GM12878 (cell line): ENCODE results near the gene SLC19A1. TPM values are rescaled to one million over a fixed set of nuclear protein-coding genes. Genes with fewer than 3 reads are reported as not detected.

Experiments
- ATAC-seq: fragments of 200-7000 bp; cut with Tn5 transposase; 3 replicates; pipeline ENCODE4 v1.9.1; 2020; ENCODE audit warnings: mild to moderate bottlenecking, moderate library complexity
- BruUV-seq: library from RNA; stranded (reverse); fragments of 400-500 nt; replicated peaks from 2 replicates; lab custom pipeline; 2021; lab: Mats Ljungman, UMichigan
- CTCF ChIA-PET: fragments of 300-600 bp; sonication (Branson Sonifier 250); formaldehyde crosslinking; extraction: SDS; loops from one replicate; lab custom pipeline; 2021; ENCODE audit warnings: inconsistent platforms; lab: Yijun Ruan, JAX
- POLR2A ChIA-PET: fragments of 350-600 bp; formaldehyde crosslinking; extraction: SDS; loops from one replicate; lab custom pipeline; 2021; ENCODE audit warnings: inconsistent platforms; lab: Charles Lee
- RAD21 ChIA-PET: fragments of 300-600 bp; sonication (Branson Sonifier 250); formaldehyde crosslinking; loops from one replicate; lab custom pipeline; 2023; ENCODE audit warnings: antibody characterized with exemption; ENCODE audit not compliant: unreplicated experiment; lab: Charles Lee
- SMC1A ChIA-PET: fragments of 300-600 bp; sonication (Branson Sonifier 250); formaldehyde crosslinking; loops from one replicate; lab custom pipeline; 2023; ENCODE audit not compliant: unreplicated experiment, uncharacterized antibody; lab: Charles Lee
- DNase-seq: peaks from one replicate; pipeline ENCODE4 v3.0.0-alpha.2; 2011; ENCODE audit warnings: low read depth, low spot score
- FAIRE-seq: peaks from 3 replicates; lab custom pipeline; 2011; peaks lifted over from hg19 to GRCh38; lab: Jason Lieb, UNC
- H2AFZ ChIP-seq: 2 replicates; pipeline ENCODE4 v1.6.0; 2011; ENCODE audit warnings: low read depth, low read length, control low read depth; ENCODE audit not compliant: control insufficient read depth
- H3K27ac ChIP-seq: 2 replicates; pipeline ENCODE4 v1.5.1; 2011; ENCODE audit warnings: control low read depth; ENCODE audit not compliant: control insufficient read depth, insufficient read depth
- H3K27me3 ChIP-seq, 2 experiments: replicated peaks in 1 of 2; 2 replicates each; pipeline versions ENCODE4 v1.6.0 to v1.6.1; 2011; ENCODE audit warnings: low read length in 1 of 2; ENCODE audit not compliant: control insufficient read depth in 2 of 2, insufficient read depth in 2 of 2
- H3K36me3 ChIP-seq, 2 experiments: 2 replicates each; pipeline ENCODE4 v1.5.1; 2011; ENCODE audit warnings: low read length in 1 of 2; ENCODE audit not compliant: control insufficient read depth in 2 of 2, insufficient read depth in 2 of 2
- H3K4me1 ChIP-seq: 2 replicates; pipeline ENCODE4 v1.6.1; 2011; ENCODE audit warnings: mild to moderate bottlenecking, low read length, moderate library complexity, mixed read lengths; ENCODE audit not compliant: control insufficient read depth, insufficient read depth
- H3K4me2 ChIP-seq: 2 replicates; pipeline ENCODE4 v1.6.0; 2011; ENCODE audit warnings: control low read depth; ENCODE audit not compliant: control insufficient read depth, insufficient read depth
- H3K4me3 ChIP-seq: fragments of 200-600 bp; sonication (generic); 2 replicates; pipeline ENCODE4 v1.5.1; 2016
- H3K79me2 ChIP-seq: 2 replicates; pipeline ENCODE4 v1.6.0; 2011; ENCODE audit warnings: low read length; ENCODE audit not compliant: control insufficient read depth, insufficient read depth
- H3K9ac ChIP-seq: 2 replicates; pipeline ENCODE4 v1.8.0; 2011; ENCODE audit warnings: low read length, control low read depth, mixed read lengths; ENCODE audit not compliant: control insufficient read depth, insufficient read depth
- H3K9me3 ChIP-seq: replicated peaks from 3 replicates; pipeline ENCODE4 v1.5.1; 2011; ENCODE audit warnings: mild to moderate bottlenecking, low read length; ENCODE audit not compliant: control insufficient read depth, insufficient read depth
- H4K20me1 ChIP-seq: 2 replicates; pipeline ENCODE4 v1.6.0; 2011; ENCODE audit not compliant: control insufficient read depth, insufficient read depth
- ATF7 ChIP-seq: fragments of 450-650 bp; IDR thresholded peaks from 2 replicates; pipeline ENCODE4 v1.6.1; 2016; ENCODE audit warnings: low read depth, mild to moderate bottlenecking
- CEBPB ChIP-seq, 2 experiments: fragments of 150-350 bp in 1 of 2; IDR thresholded peaks; 2 replicates each; pipeline ENCODE4 v1.6.1; 2012 to 2014; ENCODE audit warnings: low read depth in 2 of 2, low read length in 2 of 2, borderline replicate concordance in 1 of 2, inconsistent platforms in 1 of 2
- CHD4 ChIP-seq: fragments of 200-600 bp; sonication (generic); IDR thresholded peaks from 2 replicates; pipeline ENCODE4 v1.6.1; 2016; ENCODE audit warnings: mild to moderate bottlenecking
- CREM ChIP-seq: IDR thresholded peaks from 2 replicates; pipeline ENCODE4 v1.6.1; 2014; ENCODE audit warnings: antibody characterized with exemption, low read depth
- DPF2 ChIP-seq: fragments of 450-650 bp; IDR thresholded peaks from 2 replicates; pipeline ENCODE4 v1.6.1; 2017; ENCODE audit warnings: mild to moderate bottlenecking
- FOXM1 ChIP-seq: IDR thresholded peaks from 2 replicates; pipeline ENCODE4 v1.6.1; 2012; ENCODE audit warnings: low read depth, mild to moderate bottlenecking, inconsistent platforms, low read length, moderate library complexity
- GATAD2B ChIP-seq: fragments of 450-650 bp; conservative IDR thresholded peaks from 2 replicates; pipeline ENCODE4 v1.6.1; 2017; ENCODE audit warnings: low read depth, mild to moderate bottlenecking, moderate library complexity
- HDGF ChIP-seq: fragments of 450-650 bp; IDR thresholded peaks from 2 replicates; pipeline ENCODE4 v1.6.1; 2016; ENCODE audit warnings: antibody characterized with exemption
- IKZF2 ChIP-seq, 2 experiments: fragments of 450-650 bp; IDR thresholded peaks; 2 replicates each; pipeline ENCODE4 v1.6.1; 2017; ENCODE audit warnings: mild to moderate bottlenecking in 2 of 2, moderate library complexity in 2 of 2
- IRF4 ChIP-seq: IDR thresholded peaks from 2 replicates; pipeline ENCODE4 v1.6.1; 2011; ENCODE audit warnings: low read depth, low read length
- KAT2A ChIP-seq: conservative IDR thresholded peaks from 2 replicates; pipeline ENCODE4 v1.6.1; 2011; ENCODE audit warnings: low read depth, low read length; ENCODE audit not compliant: control insufficient read depth
- NBN ChIP-seq: fragments of 450-650 bp; IDR thresholded peaks from 2 replicates; pipeline ENCODE4 v1.6.1; 2016
- NFYB ChIP-seq: IDR thresholded peaks from 2 replicates; pipeline ENCODE4 v1.6.1; 2011; ENCODE audit warnings: low read depth, mild to moderate bottlenecking, low read length, improper control_type of control experiment, moderate library complexity; ENCODE audit not compliant: insufficient read depth
- NR2C1 ChIP-seq: fragments of 450-650 bp; IDR thresholded peaks from 2 replicates; pipeline ENCODE4 v1.6.1; 2017; ENCODE audit warnings: antibody characterized with exemption, mild to moderate bottlenecking, moderate library complexity
- PML ChIP-seq: IDR thresholded peaks from 2 replicates; pipeline ENCODE4 v1.6.1; 2012; ENCODE audit warnings: low read length, inconsistent platforms
- POU2F2 ChIP-seq: IDR thresholded peaks from 3 replicates; pipeline ENCODE4 v1.6.1; 2011; ENCODE audit warnings: low read depth, mild to moderate bottlenecking, low read length, borderline replicate concordance
- PRDM15 ChIP-seq: fragments of 450-650 bp; formaldehyde crosslinking; IDR thresholded peaks from 2 replicates; pipeline ENCODE4 v1.4.0; 2020; ENCODE audit warnings: mild to moderate bottlenecking, moderate library complexity
- RUNX3 ChIP-seq: IDR thresholded peaks from 2 replicates; pipeline ENCODE4 v1.6.1; 2012; ENCODE audit warnings: low read length, inconsistent platforms
- TARDBP ChIP-seq: IDR thresholded peaks from 2 replicates; pipeline ENCODE4 v1.6.1; 2016; ENCODE audit warnings: borderline replicate concordance
- YBX1 ChIP-seq: fragments of 450-650 bp; IDR thresholded peaks from 2 replicates; pipeline ENCODE4 v1.6.1; 2016; ENCODE audit warnings: antibody characterized with exemption
- ZNF622 ChIP-seq: fragments of 450-650 bp; IDR thresholded peaks from 2 replicates; pipeline ENCODE4 v1.6.1; 2017; ENCODE audit warnings: mild to moderate bottlenecking, inconsistent platforms
- WGBS: methylation state at CpG from one replicate; pipeline ENCODE4 v1.1.6; 2016; ENCODE audit warnings: low lambda C conversion rate; ENCODE audit not compliant: insufficient replicate concordance, insufficient coverage; ENCODE audit errors: missing lambda C conversion rate; 5-methylcytosine and 5-hydroxymethylcytosine counted together
- in situ Hi-C: fragments of 300-500 bp; cut with MboI; formaldehyde crosslinking; loops from 9 replicates; pipeline ENCODE4 v1.14.3; 2018; ENCODE audit warnings: mixed read lengths
- intact Hi-C: fragments of 100-400 bp; cut with micrococcal nuclease; formaldehyde crosslinking; loops from one replicate; pipeline ENCODE4 v1.14.2; 2022; ENCODE audit not compliant: unreplicated experiment
- polyA plus RNA-seq, 11 experiments: library from polyadenylated mRNA; depleted of rRNA in 4 of 11; unstranded in 6 of 11; stranded (reverse) in 5 of 11; fragments of >200 nt; fragmentation: Nextera tagmentation in 4 of 11; fragmentation: Illumina TruSeq in 1 of 11; extraction: Ambion mirVana in 4 of 11; extraction: Trizol in 1 of 11; gene quantifications; 1 replicate in 1 of 11; 2 replicates in 10 of 11; pipeline versions ENCODE4 v1.2.1 to v1.2.3, GENCODE V29; 2011 to 2016; ENCODE audit warnings: inconsistent platforms in 2 of 11, missing spikeins in 2 of 11, low read depth in 1 of 11
- total RNA-seq, 4 experiments: library from RNA; depleted of rRNA in 3 of 4; stranded (reverse); fragments of >200 nt in 3 of 4; fragmentation: Illumina TruSeq in 1 of 4; extraction: Trizol in 1 of 4; gene quantifications; 2 replicates each; pipeline versions ENCODE4 v1.2.1 to v1.2.3, GENCODE V29; 2013 to 2021

SLC19A1 gene
- total and polyA plus RNA-seq, 10 of the 15 experiments (the other 5 are each of a cell fraction or from before 2014, with no cell fraction given): 0.42 to 49.7 (median 12.2) TPM

GRCh38 chr21:45591619-45592207, 49.5 kb upstream of the SLC19A1 start (continued):
- TF ChIP-seq RUNX3: peak; percentile 12; the same call in 1 of the 2 replicates
- peak; percentile 3; the same call in 1 of the 2 replicates for TF ChIP-seq ZNF622
- no peak for TF ChIP-seq FOXM1
- no peak for TF ChIP-seq KAT2A
- TF ChIP-seq PRDM15 (CRISPR knock-in tag): no peak
- TF ChIP-seq HDGF: peak; percentile 97

DNA sequence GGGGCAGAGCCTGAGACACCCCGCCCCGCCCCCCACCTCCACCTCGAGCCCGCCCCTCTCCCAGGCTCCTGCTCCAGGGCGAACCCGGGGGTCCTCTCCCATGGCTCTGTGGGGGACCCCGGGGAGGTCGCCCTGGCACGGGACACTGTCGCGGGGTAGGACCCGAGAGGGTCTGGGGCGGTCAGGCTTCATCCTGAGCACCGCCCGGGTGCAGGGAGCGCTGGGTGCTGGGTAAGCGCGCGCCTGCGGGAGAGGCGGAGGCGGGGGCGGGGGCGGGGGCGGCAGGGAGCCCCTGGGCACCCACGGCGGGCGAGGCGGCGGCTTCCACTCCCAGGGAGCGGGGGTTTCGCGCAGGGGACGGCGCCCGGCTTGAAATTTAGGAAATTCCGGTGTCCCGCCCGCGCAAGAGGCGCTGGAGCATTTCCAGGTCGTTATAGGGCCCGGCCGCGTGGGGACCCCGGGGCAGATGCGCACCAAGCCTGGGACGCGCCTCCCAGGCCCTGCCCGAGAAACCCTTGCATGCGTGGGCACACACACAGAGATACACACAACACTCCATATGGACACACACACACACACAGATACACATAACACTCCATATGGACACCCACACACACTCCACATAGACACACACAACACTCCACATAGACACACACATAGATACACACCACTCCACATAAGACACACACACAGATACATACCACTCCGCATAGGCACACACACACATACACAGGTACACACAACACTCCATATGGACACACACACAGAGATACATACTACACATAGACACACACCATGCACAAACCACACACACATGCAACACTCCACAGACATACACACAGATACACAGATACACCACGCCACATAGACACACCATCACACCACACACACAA, 48.7 kb upstream of the SLC19A1 start:
- peaks cover 20% of the 10 kb centered on the region for H3K4me1 ChIP-seq
- H2AFZ ChIP-seq: peak overlapping the region; percentile 10; the same call in 1 of the 2 replicates
- no peak overlapping the region for H3K27ac ChIP-seq
- peaks cover 13% of the 10 kb centered on the region for H3K79me2 ChIP-seq
- no TSS peak for BruUV-seq
- peaks cover 5% of the 10 kb centered on the region for H3K9me3 ChIP-seq
- DNase-seq: peak; percentile 48
- intact Hi-C loops (loop anchor here (5.0 kb wide), 1 partner anchor 304 kb away; the partner anchor contains the start of gene POFUT2), in situ Hi-C loops (no loop called here)
- 6% methylated on average over 28 of the region's 53 CpGs for WGBS
- FAIRE-seq: peak; percentile 84
- POLR2A ChIA-PET: no interaction called here
- CTCF ChIA-PET: no interaction called here
- H4K20me1 ChIP-seq: no peaks in the 10 kb centered on the region
- no peaks in the 10 kb centered on the region for H3K36me3 ChIP-seq
- H3K9ac ChIP-seq: no peak overlapping the region
- peak overlapping the region; percentile 73 for H3K4me2 ChIP-seq
- SMC1A ChIA-PET: no interaction called here
- peak overlapping the region; percentile 37; the same call in 1 of the 2 replicates for H3K4me3 ChIP-seq
- RAD21 ChIA-PET: interaction anchor here (1.6 kb wide), 1 partner anchor 34 kb away, joined by 3 read pairs; no protein-coding TSS in a partner anchor
- H3K27me3 ChIP-seq: no peaks in the 10 kb centered on the region
- peak; percentile 67 for ATAC-seq
- TF ChIP-seq YBX1 (no peak), ATF7 (no peak), IKZF2 (IDR thresholded peaks at IDR 0.05) (peak; percentile 25 to 49; a peak in 3 of 4 replicates), CHD4 (no peak), CEBPB (IDR thresholded peaks at IDR 0.05; ENCODE audit: borderline replicate concordance in 1 of 2, low read depth in 2 of 2, low read length in 2 of 2) (no peak), NBN (peak; percentile 32), DPF2 (0 out of 2 replicates have a peak, but pooled peaks have one; percentile 15), NFYB (no peak), PML (no peak), GATAD2B (0 out of 2 replicates have a peak, but pooled peaks have one; percentile 53), NR2C1 (no peak), TARDBP (no peak), CREM (no peak), POU2F2 (peak; percentile 7; the same call in 1 of the 3 replicates), IRF4 (0 out of 2 replicates have a peak, but pooled peaks have one; percentile 7)
